A549 (cell line): ENCODE measurements around the gene EGFLAM. TPM values are rescaled to one million over a fixed set of nuclear protein-coding genes. Genes with fewer than 3 reads are reported as not detected.
A peak's percentile ranks its signal among the peaks of the same experiment; 100 is the strongest.

ENCODE experiments used
- ATAC-seq, 2 experiments: fragments of 200-7000 bp in 1 of 2; fragments of >200 bp in 1 of 2; cut with Nextera tagmentation in 1 of 2; cut with Tn5 transposase in 1 of 2; 3 replicates each; pipeline versions ENCODE4 v1.8.0 to v1.9.1; 2018 to 2020; ENCODE audit warnings: mild to moderate bottlenecking in 1 of 2, moderate library complexity in 1 of 2
- CTCF ChIA-PET: fragments of 300-600 bp; sonication (Branson Sonifier 250); formaldehyde crosslinking; extraction: SDS; loops from one replicate; lab custom pipeline; 2021; ENCODE audit warnings: antibody characterized with exemption, inconsistent platforms; lab: Yijun Ruan, JAX
- POLR2A ChIA-PET: fragments of 350-600 bp; formaldehyde crosslinking; extraction: SDS; loops from one replicate; lab custom pipeline; 2021; ENCODE audit warnings: antibody characterized with exemption, inconsistent platforms; lab: Yijun Ruan, JAX
- DNase-seq, 2 experiments: peaks; one replicate each; pipeline versions ENCODE4 v3.0.0 to v3.0.0-alpha.2; 2011 to 2016; ENCODE audit warnings: low read depth in 1 of 2, low spot score in 1 of 2
- FAIRE-seq: peaks from 2 replicates; lab custom pipeline; 2011; peaks lifted over from hg19 to GRCh38; lab: Jason Lieb, UNC
- H3K27ac ChIP-seq, 2 experiments: fragments of >200 bp; sonication (Bioruptor Twin); formaldehyde crosslinking; 3 replicates each; pipeline ENCODE4 v1.5.1; 2016 to 2017
- H3K4me1 ChIP-seq: fragments of >200 bp; sonication (Bioruptor Twin); formaldehyde crosslinking; 3 replicates; pipeline ENCODE4 v1.6.1; 2016
- H3K4me2 ChIP-seq: fragments of >200 bp; sonication (Bioruptor Twin); formaldehyde crosslinking; 3 replicates; pipeline ENCODE4 v1.6.1; 2016
- H3K4me3 ChIP-seq: fragments of >200 bp; sonication (Bioruptor Twin); formaldehyde crosslinking; 3 replicates; pipeline ENCODE4 v1.5.1; 2016
- H3K9me3 ChIP-seq: fragments of >200 bp; sonication (Bioruptor Twin); formaldehyde crosslinking; 3 replicates; pipeline ENCODE4 v1.6.1; 2016
- ATOH8 ChIP-seq: fragments of 250-450 bp; sonication (Bioruptor Pico); IDR thresholded peaks from 2 replicates; pipeline ENCODE4 v1.5.0; 2020; ENCODE audit warnings: low read depth, mild to moderate bottlenecking, moderate library complexity
- BHLHE40 ChIP-seq: IDR thresholded peaks from 2 replicates; pipeline ENCODE4 v1.6.1; 2012; ENCODE audit warnings: low read depth, low read length, inconsistent platforms
- CBX8 ChIP-seq: fragments of 200-600 bp; sonication (generic); IDR thresholded peaks from 2 replicates; pipeline ENCODE4 v1.6.1; 2016
- EHF ChIP-seq: fragments of 250-450 bp; sonication (Bioruptor Pico); IDR thresholded peaks from 2 replicates; pipeline ENCODE4 v1.5.0; 2020; ENCODE audit warnings: mild to moderate bottlenecking
- EHMT2 ChIP-seq: fragments of 200-600 bp; sonication (generic); IDR thresholded peaks from 2 replicates; pipeline ENCODE4 v1.6.1; 2016; ENCODE audit warnings: antibody characterized with exemption, low read depth, mild to moderate bottlenecking, moderate library complexity
- FOSB ChIP-seq: fragments of 250-450 bp; sonication (Bioruptor Pico); IDR thresholded peaks from 2 replicates; pipeline ENCODE4 v1.5.0; 2020; ENCODE audit warnings: mild to moderate bottlenecking, moderate library complexity
- HDAC2 ChIP-seq: fragments of 200-600 bp; sonication (generic); IDR thresholded peaks from 2 replicates; pipeline ENCODE4 v1.6.1; 2016
- HMGXB4 ChIP-seq: fragments of 250-450 bp; sonication (Bioruptor Pico); IDR thresholded peaks from 2 replicates; pipeline ENCODE4 v1.5.0; 2021; ENCODE audit warnings: mild to moderate bottlenecking, moderate library complexity, borderline replicate concordance
- HOXB13 ChIP-seq: fragments of 250-450 bp; sonication (Bioruptor Pico); IDR thresholded peaks from 2 replicates; pipeline ENCODE4 v1.5.0; 2020; ENCODE audit warnings: low read depth, mild to moderate bottlenecking, moderate library complexity
- HOXB5 ChIP-seq: fragments of 250-450 bp; sonication (Bioruptor Pico); IDR thresholded peaks from 2 replicates; pipeline ENCODE4 v1.5.0; 2020; ENCODE audit warnings: mild to moderate bottlenecking, moderate library complexity
- JUNB ChIP-seq: fragments of >200 bp; sonication (Bioruptor Twin); formaldehyde crosslinking; IDR thresholded peaks from 2 replicates; pipeline ENCODE4 v1.6.1; 2016
- KDM1A ChIP-seq: fragments of 200-600 bp; sonication (generic); IDR thresholded peaks from 2 replicates; pipeline ENCODE4 v1.6.1; 2016; ENCODE audit warnings: low read depth, mild to moderate bottlenecking
- MAFK ChIP-seq: fragments of 450-650 bp; IDR thresholded peaks from 2 replicates; pipeline ENCODE4 v1.6.1; 2014; ENCODE audit not compliant: partially characterized antibody
- MAZ ChIP-seq: fragments of 150-350 bp; IDR thresholded peaks from 2 replicates; pipeline ENCODE4 v1.6.1; 2014; ENCODE audit warnings: antibody characterized with exemption, low read depth, low read length, borderline replicate concordance
- NFE2L2 ChIP-seq: fragments of 150-350 bp; conservative IDR thresholded peaks from 2 replicates; pipeline ENCODE4 v1.6.1; 2014; ENCODE audit warnings: low read length
- PHF8 ChIP-seq: fragments of 200-600 bp; sonication (generic); IDR thresholded peaks from 2 replicates; pipeline ENCODE4 v1.6.1; 2016; ENCODE audit warnings: low read depth, mild to moderate bottlenecking, antibody characterized with exemption, moderate library complexity, borderline replicate concordance
- POLR2A ChIP-seq: IDR thresholded peaks from 2 replicates; pipeline ENCODE4 v1.6.1; 2012; ENCODE audit warnings: mild to moderate bottlenecking, low read length
- POLR2AphosphoS2 ChIP-seq: conservative IDR thresholded peaks from 2 replicates; pipeline ENCODE4 v1.6.1; 2012; ENCODE audit warnings: low read length, improper control_type of control experiment, inconsistent platforms
- RCOR1 ChIP-seq: fragments of 150-350 bp; IDR thresholded peaks from 2 replicates; pipeline ENCODE4 v1.6.1; 2014; ENCODE audit warnings: antibody characterized with exemption, low read length, low read depth
- RNF2 ChIP-seq: fragments of 200-600 bp; sonication (generic); IDR thresholded peaks from 2 replicates; pipeline ENCODE4 v1.6.1; 2016; ENCODE audit warnings: low read depth, mild to moderate bottlenecking, antibody characterized with exemption, moderate library complexity, borderline replicate concordance
- TP53 ChIP-seq: fragments of 250-450 bp; sonication (Bioruptor Pico); IDR thresholded peaks from 2 replicates; pipeline ENCODE4 v1.5.0; 2021; ENCODE audit warnings: mild to moderate bottlenecking, moderate library complexity
- ZNF302 ChIP-seq: fragments of 250-450 bp; sonication (Bioruptor Pico); IDR thresholded peaks from 2 replicates; pipeline ENCODE4 v1.9.0; 2021; ENCODE audit warnings: inconsistent platforms, mild to moderate bottlenecking, moderate library complexity
- ZSCAN20 ChIP-seq: fragments of 250-450 bp; sonication (Bioruptor Pico); IDR thresholded peaks from 2 replicates; pipeline ENCODE4 v1.8.0; 2022; ENCODE audit warnings: mild to moderate bottlenecking, moderate library complexity
- WGBS: methylation state at CpG from one replicate; pipeline ENCODE4 v1.1.6; 2017; ENCODE audit errors: missing lambda C conversion rate; 5-methylcytosine and 5-hydroxymethylcytosine counted together
- polyA plus RNA-seq, 4 experiments: library from polyadenylated mRNA; depleted of rRNA in 3 of 4; stranded (reverse); fragments of >200 nt; fragmentation: RNase III in 1 of 4; extraction: RNeasy Plus Mini Kit Qiagen cat#74134 plus additional on column Dnase treatment in 1 of 4; gene quantifications; 2 replicates in 3 of 4; 3 replicates in 1 of 4; pipeline ENCODE4 v1.2.3, GENCODE V29; 2011 to 2017
- TF ChIP-seq, protein P1 (sequence below): fragments of >200 bp; sonication (Bioruptor Twin); formaldehyde crosslinking; IDR thresholded peaks from 2 replicates; pipeline ENCODE4 v1.6.1; 2016
- TF ChIP-seq, protein P2 (sequence below): fragments of 150-350 bp; IDR thresholded peaks from 2 replicates; pipeline ENCODE4 v1.6.1; 2014; ENCODE audit warnings: low read depth, mild to moderate bottlenecking, low read length
- TF ChIP-seq, protein P3 (sequence below): fragments of 200-600 bp; sonication (generic); IDR thresholded peaks from 2 replicates; pipeline ENCODE4 v1.6.1; 2016; ENCODE audit warnings: antibody characterized with exemption, mild to moderate bottlenecking, moderate library complexity

The EGFLAM gene
- polyA plus RNA-seq, 2 of the 4 experiments (the other 2 are of a cell fraction), result 0.13 TPM; not detected in 1

DNA sequence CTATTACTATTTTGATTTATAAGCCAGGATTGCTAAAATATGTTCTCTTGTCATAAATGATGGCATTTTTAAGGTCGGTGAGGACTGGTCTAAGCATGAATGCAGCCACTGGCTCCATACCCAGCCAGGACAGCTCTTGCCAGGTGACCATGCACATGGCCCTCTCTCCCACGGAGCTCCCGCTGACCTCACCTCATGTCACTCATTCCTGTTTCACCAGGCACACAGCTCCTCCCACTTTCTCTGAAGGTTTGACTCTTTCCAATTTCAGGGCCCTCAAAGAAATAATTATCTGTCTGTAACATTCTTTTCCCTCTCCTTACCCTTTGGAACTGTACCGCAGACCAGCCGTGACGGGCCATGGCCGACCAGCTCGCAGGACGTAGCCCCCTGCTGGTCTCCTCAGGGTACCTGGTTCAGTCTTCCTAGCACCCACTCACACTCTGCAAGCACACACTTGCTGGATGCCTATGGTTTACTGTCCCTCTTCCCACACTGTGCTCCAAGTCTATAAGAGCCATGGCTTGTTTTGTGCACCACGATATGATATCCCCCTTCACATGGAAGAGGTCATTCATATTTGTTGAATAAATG lies 225.5 kb downstream of the EGFLAM start:
- H3K27ac ChIP-seq, result no peak overlapping the region
- no peak for FAIRE-seq
- 89% methylated on average over 10 of the region's 10 CpGs for WGBS
- TF ChIP-seq KDM1A (no peak), HOXB13 (no peak), POLR2A (no peak), HMGXB4 (CRISPR knock-in tag) (no peak), CBX8 (no peak), TP53 (no peak), ATOH8 (CRISPR knock-in tag) (no peak), MAZ (no peak)
- TF ChIP-seq, protein P1, sequence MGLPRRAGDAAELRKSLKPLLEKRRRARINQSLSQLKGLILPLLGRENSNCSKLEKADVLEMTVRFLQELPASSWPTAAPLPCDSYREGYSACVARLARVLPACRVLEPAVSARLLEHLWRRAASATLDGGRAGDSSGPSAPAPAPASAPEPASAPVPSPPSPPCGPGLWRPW, result no peak
- no peak overlapping the region for H3K4me2 ChIP-seq
- DNase-seq, result no peak
- H3K4me3 ChIP-seq, result no peak overlapping the region
- ATAC-seq, result peak in 1 of 2 experiments; percentile 52; a peak in 1 of 6 replicates
- ChIA-PET POLR2A (no interaction called here), CTCF (interaction anchor here (1.0 to 1.6 kb wide), 2 partner anchors 10 to 42 kb away, joined by 3 to 6 read pairs; no protein-coding TSS in a partner anchor)
- no peaks in the 10 kb centered on the region for H3K4me1 ChIP-seq
- no peaks in the 10 kb centered on the region for H3K9me3 ChIP-seq

GRCh38 chr5:38494175-38494574 lies 235.8 kb downstream of the EGFLAM start:
- TF ChIP-seq FOSB (CRISPR knock-in tag), result no peak
- TF ChIP-seq EHMT2, result no peak
- no peak for TF ChIP-seq HOXB5 (CRISPR knock-in tag)
- no peak for TF ChIP-seq HDAC2
- no peak for TF ChIP-seq MAFK
- no peak for TF ChIP-seq RCOR1
- TF ChIP-seq KDM1A, result no peak
- no peak for TF ChIP-seq HOXB13
- no peak for TF ChIP-seq ZNF302
- TF ChIP-seq PHF8, result no peak
- FAIRE-seq (no peak), ATAC-seq (no peak), DNase-seq (no peak)
- H3K9me3 ChIP-seq, result no peaks in the 10 kb centered on the region
- no peak overlapping the region for H3K4me2 ChIP-seq
- H3K27ac ChIP-seq, result no peak overlapping the region
- ChIA-PET CTCF (interaction anchor here (1.6 kb wide), 1 partner anchor 25 kb away, joined by 5 read pairs; no protein-coding TSS in a partner anchor), POLR2A (no interaction called here)
- no peaks in the 10 kb centered on the region for H3K4me1 ChIP-seq
- 70% methylated on average over 6 of the region's 6 CpGs for WGBS
- no peak overlapping the region for H3K4me3 ChIP-seq

DNA sequence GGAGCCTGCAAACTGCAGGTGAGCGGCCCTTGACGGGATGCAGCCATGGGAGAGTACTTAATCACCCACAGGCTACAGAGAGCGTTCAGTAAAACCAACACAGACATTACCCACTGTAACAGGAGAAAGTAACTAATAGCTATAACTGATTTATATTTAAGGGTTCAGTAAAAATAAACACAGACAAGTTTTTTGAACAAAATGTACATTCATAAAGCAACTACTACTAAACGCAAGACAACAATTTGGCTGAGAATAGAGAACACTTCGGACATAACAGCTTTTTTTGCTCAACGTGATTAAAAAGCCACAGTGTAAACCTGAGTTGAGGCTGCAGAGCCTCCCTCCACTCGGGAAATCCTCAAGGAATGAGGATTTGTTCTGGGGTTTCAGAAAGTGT lies 236.4 kb downstream of the EGFLAM start:
- ChIA-PET POLR2A (no interaction called here), CTCF (interaction anchor here (1.0 to 1.6 kb wide), 3 partner anchors 24 to 53 kb away, joined by 4 to 6 read pairs (median 5); no protein-coding TSS in a partner anchor)
- WGBS, result 86% methylated on average over 7 of the region's 7 CpGs

More for the DNA sequence above, 236.4 kb downstream of the EGFLAM start:
- Histone ChIP-seq H3K4me1 (no peaks in the 10 kb centered on the region), H3K27ac (no peak overlapping the region), H3K4me3 (no peak overlapping the region), H3K4me2 (no peak overlapping the region), H3K9me3 (no peaks in the 10 kb centered on the region)
- TF ChIP-seq HOXB5 (CRISPR knock-in tag) (no peak), HOXB13 (no peak), ZSCAN20 (CRISPR knock-in tag) (no peak), POLR2AphosphoS2 (no peak), JUNB (no peak), RCOR1 (no peak), BHLHE40 (no peak), RNF2 (no peak), PHF8 (no peak), NFE2L2 (no peak), HDAC2 (no peak), EHF (CRISPR knock-in tag) (no peak), EHMT2 (no peak)
- TF ChIP-seq, protein P2, sequence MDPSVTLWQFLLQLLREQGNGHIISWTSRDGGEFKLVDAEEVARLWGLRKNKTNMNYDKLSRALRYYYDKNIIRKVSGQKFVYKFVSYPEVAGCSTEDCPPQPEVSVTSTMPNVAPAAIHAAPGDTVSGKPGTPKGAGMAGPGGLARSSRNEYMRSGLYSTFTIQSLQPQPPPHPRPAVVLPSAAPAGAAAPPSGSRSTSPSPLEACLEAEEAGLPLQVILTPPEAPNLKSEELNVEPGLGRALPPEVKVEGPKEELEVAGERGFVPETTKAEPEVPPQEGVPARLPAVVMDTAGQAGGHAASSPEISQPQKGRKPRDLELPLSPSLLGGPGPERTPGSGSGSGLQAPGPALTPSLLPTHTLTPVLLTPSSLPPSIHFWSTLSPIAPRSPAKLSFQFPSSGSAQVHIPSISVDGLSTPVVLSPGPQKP, result no peak
- TF ChIP-seq, protein P3, sequence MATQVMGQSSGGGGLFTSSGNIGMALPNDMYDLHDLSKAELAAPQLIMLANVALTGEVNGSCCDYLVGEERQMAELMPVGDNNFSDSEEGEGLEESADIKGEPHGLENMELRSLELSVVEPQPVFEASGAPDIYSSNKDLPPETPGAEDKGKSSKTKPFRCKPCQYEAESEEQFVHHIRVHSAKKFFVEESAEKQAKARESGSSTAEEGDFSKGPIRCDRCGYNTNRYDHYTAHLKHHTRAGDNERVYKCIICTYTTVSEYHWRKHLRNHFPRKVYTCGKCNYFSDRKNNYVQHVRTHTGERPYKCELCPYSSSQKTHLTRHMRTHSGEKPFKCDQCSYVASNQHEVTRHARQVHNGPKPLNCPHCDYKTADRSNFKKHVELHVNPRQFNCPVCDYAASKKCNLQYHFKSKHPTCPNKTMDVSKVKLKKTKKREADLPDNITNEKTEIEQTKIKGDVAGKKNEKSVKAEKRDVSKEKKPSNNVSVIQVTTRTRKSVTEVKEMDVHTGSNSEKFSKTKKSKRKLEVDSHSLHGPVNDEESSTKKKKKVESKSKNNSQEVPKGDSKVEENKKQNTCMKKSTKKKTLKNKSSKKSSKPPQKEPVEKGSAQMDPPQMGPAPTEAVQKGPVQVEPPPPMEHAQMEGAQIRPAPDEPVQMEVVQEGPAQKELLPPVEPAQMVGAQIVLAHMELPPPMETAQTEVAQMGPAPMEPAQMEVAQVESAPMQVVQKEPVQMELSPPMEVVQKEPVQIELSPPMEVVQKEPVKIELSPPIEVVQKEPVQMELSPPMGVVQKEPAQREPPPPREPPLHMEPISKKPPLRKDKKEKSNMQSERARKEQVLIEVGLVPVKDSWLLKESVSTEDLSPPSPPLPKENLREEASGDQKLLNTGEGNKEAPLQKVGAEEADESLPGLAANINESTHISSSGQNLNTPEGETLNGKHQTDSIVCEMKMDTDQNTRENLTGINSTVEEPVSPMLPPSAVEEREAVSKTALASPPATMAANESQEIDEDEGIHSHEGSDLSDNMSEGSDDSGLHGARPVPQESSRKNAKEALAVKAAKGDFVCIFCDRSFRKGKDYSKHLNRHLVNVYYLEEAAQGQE, result no peak
- DNase-seq (no peak), FAIRE-seq (no peak), ATAC-seq (no peak)
